GM18511 (cell line): ENCODE data around the gene ZPBP2.
"Not testable (repeated sequence)": the region's sequence is repeated elsewhere in the genome, so short reads cannot be mapped to it uniquely, and the experiment has no call there.

ENCODE experiments used
- ATAC-seq: cut with Tn5 transposase; IDR thresholded peaks from one replicate; pipeline ENCODE4 v1.9.1; 2021; ENCODE audit warnings: mild to moderate bottlenecking, moderate library complexity; ENCODE audit not compliant: unreplicated experiment

The ZPBP2 gene

GRCh38 chr17:39867880-39868553, at the start of gene ZPBP2:
ZPBP2 (plus strand) TSS chr17:39868202; CDS start chr17:39868355, 153 bp downstream.
- ATAC-seq: no peak

GRCh38 chr17:39818358-39819000, 49.5 kb upstream of the ZPBP2 start:
- ATAC-seq: no peak

- no peak for ATAC-seq
Observed at GRCh38 chr17:39820541-39820940, 47.5 kb upstream of the ZPBP2 start.

- ATAC-seq: no peak
Observed at GRCh38 chr17:39820987-39821386, 47.0 kb upstream of the ZPBP2 start.

GRCh38 chr17:39822051-39822451, 46.0 kb upstream of the ZPBP2 start:
- ATAC-seq: no peak

GRCh38 chr17:39823407-39824054, 44.5 kb upstream of the ZPBP2 start:
- ATAC-seq: no peak

- ATAC-seq: no peak
Observed at GRCh38 chr17:39826334-39826733, 41.7 kb upstream of the ZPBP2 start.

- no peak for ATAC-seq
Observed at GRCh38 chr17:39828443-39828842, 39.6 kb upstream of the ZPBP2 start.

GRCh38 chr17:39831588-39831987, 36.4 kb upstream of the ZPBP2 start:
- no peak for ATAC-seq

- no peak for ATAC-seq
Observed at GRCh38 chr17:39834017-39834416, 34.0 kb upstream of the ZPBP2 start.

- ATAC-seq: no peak
Observed at GRCh38 chr17:39835038-39835786, 32.8 kb upstream of the ZPBP2 start.

- no peak for ATAC-seq
Observed at GRCh38 chr17:39836117-39836516, 31.9 kb upstream of the ZPBP2 start.

- no peak for ATAC-seq
Observed at GRCh38 chr17:39838057-39838456, 29.9 kb upstream of the ZPBP2 start.

GRCh38 chr17:39838784-39839183, 29.2 kb upstream of the ZPBP2 start:
- ATAC-seq: no peak

GRCh38 chr17:39841134-39841683, 26.8 kb upstream of the ZPBP2 start:
- ATAC-seq: no peak

- ATAC-seq: no peak
Observed at GRCh38 chr17:39845052-39845846, 22.8 kb upstream of the ZPBP2 start.

- ATAC-seq: no peak
Observed at GRCh38 chr17:39846205-39846604, 21.8 kb upstream of the ZPBP2 start.

- no peak for ATAC-seq
Observed at GRCh38 chr17:39848600-39848999, 19.4 kb upstream of the ZPBP2 start.

- ATAC-seq: not testable (repeated sequence)
Observed at GRCh38 chr17:39850186-39850585, 17.8 kb upstream of the ZPBP2 start.

- ATAC-seq: no peak
Observed at GRCh38 chr17:39852239-39852638, 15.8 kb upstream of the ZPBP2 start.
